ENCODE results near the gene SPR.

DNA sequence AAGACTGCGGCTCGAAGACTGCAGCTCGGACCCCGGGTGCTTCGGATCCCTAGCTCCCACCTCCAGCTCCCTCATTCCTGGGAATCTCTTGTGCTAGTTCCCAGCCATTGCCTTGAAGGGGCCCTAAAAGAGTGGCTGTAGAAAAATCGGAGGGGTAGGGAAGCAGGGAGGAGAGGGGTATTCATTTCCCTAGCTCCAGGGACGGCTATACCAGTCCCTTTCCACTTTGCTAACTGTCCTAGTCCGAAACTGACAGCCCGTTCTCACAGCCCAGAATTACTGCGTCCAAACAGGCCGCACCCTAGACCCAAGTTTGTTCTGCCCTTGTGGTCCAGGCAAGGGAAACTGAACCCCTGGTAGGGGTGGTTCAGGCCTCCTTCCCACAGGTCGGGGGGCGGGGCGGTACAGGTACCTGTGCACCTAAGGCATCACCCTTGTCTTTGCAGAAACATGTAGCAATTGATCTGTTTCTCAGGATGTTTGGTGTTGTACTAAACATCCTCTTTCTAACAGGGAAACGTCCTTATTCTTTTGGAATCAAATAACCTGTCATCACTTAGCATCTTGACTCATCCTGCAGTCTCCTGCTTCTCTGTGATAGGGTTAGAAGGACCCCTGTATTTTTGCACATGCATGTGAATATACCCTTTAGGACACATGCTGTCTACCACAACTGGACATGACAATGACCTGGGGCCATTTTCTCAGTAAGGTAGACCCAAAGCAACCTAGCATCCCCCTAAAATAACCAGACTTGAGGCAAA lies 34.1 kb downstream of the SPR start:
- TF ChIP-seq CTCF (IDR thresholded peaks at IDR 0.05; ENCODE audit: insufficient read depth, low read length, poor library complexity, severe bottlenecking) (no peak), EZH2phosphoT487 (conservative IDR thresholded peaks at IDR 0.05; ENCODE audit: low read length) (no peak)
